Neuronal stem cell (in vitro differentiated cells): ENCODE results near the gene MVK.

Experiments
- DNase-seq: peaks from one replicate; pipeline ENCODE4 v3.0.0-alpha.2; 2013; ENCODE audit warnings: low spot score
- H2AFZ ChIP-seq: one replicate; pipeline ENCODE4 v1.6.1; 2013; ENCODE audit warnings: mild to moderate bottlenecking, low read length, inconsistent platforms
- H2AK5ac ChIP-seq: 2 replicates; pipeline ENCODE4 v1.6.1; 2013; ENCODE audit warnings: low read depth, mild to moderate bottlenecking, inconsistent platforms, low read length, moderate library complexity, mixed read lengths
- H2BK120ac ChIP-seq: 2 replicates; pipeline ENCODE4 v1.6.1; 2013; ENCODE audit warnings: low read depth, mild to moderate bottlenecking, inconsistent platforms, low read length, moderate library complexity, mixed read lengths
- H2BK12ac ChIP-seq: one replicate; pipeline ENCODE4 v1.6.1; 2013; ENCODE audit warnings: low read length, inconsistent platforms
- H2BK15ac ChIP-seq: 2 replicates; pipeline ENCODE4 v1.6.1; 2013; ENCODE audit warnings: mild to moderate bottlenecking, low read length, inconsistent platforms, mixed read lengths
- H2BK5ac ChIP-seq: one replicate; pipeline ENCODE4 v1.6.1; 2013; ENCODE audit warnings: inconsistent platforms, mild to moderate bottlenecking, low read length, moderate library complexity
- H3K14ac ChIP-seq: one replicate; pipeline ENCODE4 v1.6.1; 2013; ENCODE audit warnings: low read length, inconsistent platforms
- H3K18ac ChIP-seq: 2 replicates; pipeline ENCODE4 v1.6.1; 2013; ENCODE audit warnings: low read length, inconsistent platforms
- H3K23ac ChIP-seq: 2 replicates; pipeline ENCODE4 v1.6.1; 2013; ENCODE audit warnings: low read depth, mild to moderate bottlenecking, mixed read lengths, low read length, inconsistent platforms; ENCODE audit not compliant: poor library complexity
- H3K27ac ChIP-seq: replicated peaks from 3 replicates; pipeline ENCODE4 v1.5.1; 2013; ENCODE audit warnings: low read length, inconsistent platforms
- H3K27me3 ChIP-seq, 3 experiments: 2 replicates each; pipeline ENCODE4 v1.6.1; 2013; ENCODE audit warnings: low read length in 3 of 3, mild to moderate bottlenecking in 2 of 3, inconsistent platforms in 1 of 3, low read depth in 1 of 3, mixed read lengths in 1 of 3, moderate library complexity in 1 of 3; ENCODE audit not compliant: control insufficient read depth in 3 of 3, insufficient read depth in 3 of 3
- H3K36me3 ChIP-seq, 2 donors: replicated peaks in 1 of 2; 2 replicates each; pipeline ENCODE4 v1.6.1; 2013; ENCODE audit warnings: low read length in 2 of 2; ENCODE audit not compliant: control insufficient read depth in 2 of 2, insufficient read depth in 2 of 2
- H3K4ac ChIP-seq: 2 replicates; pipeline ENCODE4 v1.6.1; 2013; ENCODE audit warnings: inconsistent platforms, mild to moderate bottlenecking, low read length, moderate library complexity
- H3K4me1 ChIP-seq, 2 donors: 1 replicate in 1 of 2; 2 replicates in 1 of 2; pipeline ENCODE4 v1.6.1; 2013; ENCODE audit warnings: low read length in 2 of 2, low read depth in 1 of 2; ENCODE audit not compliant: control insufficient read depth in 2 of 2, insufficient read depth in 1 of 2
- H3K4me2 ChIP-seq: one replicate; pipeline ENCODE4 v1.6.1; 2013; ENCODE audit warnings: mild to moderate bottlenecking, low read length, inconsistent platforms; ENCODE audit not compliant: insufficient read depth, poor library complexity, severe bottlenecking
- H3K4me3 ChIP-seq, 2 donors: 2 replicates each; pipeline ENCODE4 v1.5.1; 2013; ENCODE audit warnings: low read length in 2 of 2, mild to moderate bottlenecking in 2 of 2, inconsistent platforms in 1 of 2, moderate library complexity in 1 of 2
- H3K79me1 ChIP-seq: one replicate; pipeline ENCODE4 v1.6.1; 2013; ENCODE audit warnings: low read depth, mild to moderate bottlenecking, inconsistent platforms, low read length, moderate library complexity
- H3K9ac ChIP-seq: one replicate; pipeline ENCODE4 v1.6.1; 2013; ENCODE audit warnings: mild to moderate bottlenecking, low read depth, low read length, inconsistent platforms; ENCODE audit not compliant: poor library complexity
- H3K9me3 ChIP-seq, 2 donors: replicated peaks in 1 of 2; 2 replicates each; pipeline versions ENCODE3 to v1.6.1; 2013; ENCODE audit warnings: low read length in 2 of 2, mild to moderate bottlenecking in 2 of 2, inconsistent platforms in 1 of 2, low read depth in 1 of 2, mixed read lengths in 1 of 2, moderate library complexity in 1 of 2; ENCODE audit not compliant: control insufficient read depth in 2 of 2, insufficient read depth in 1 of 2
- H4K8ac ChIP-seq: one replicate; pipeline ENCODE4 v1.6.1; 2013; ENCODE audit warnings: low read depth, mild to moderate bottlenecking, inconsistent platforms, low read length, moderate library complexity
- H4K91ac ChIP-seq: one replicate; pipeline ENCODE4 v1.6.1; 2013; ENCODE audit warnings: low read length, low read depth, mild to moderate bottlenecking, inconsistent platforms; ENCODE audit not compliant: poor library complexity
- WGBS, 2 donors: extraction: QIAGEN DNeasy Blood & Tissue Kit; methylation state at CpG; one replicate each; pipeline ENCODE4 v1.1.7; 2013; ENCODE audit warnings: missing lambda C conversion rate in 2 of 2, mixed read lengths in 1 of 2; ENCODE audit not compliant: insufficient read length in 2 of 2, insufficient replicate concordance in 1 of 2; ENCODE audit errors: extremely low coverage in 2 of 2; 5-methylcytosine and 5-hydroxymethylcytosine counted together

Gene MVK

DNA sequence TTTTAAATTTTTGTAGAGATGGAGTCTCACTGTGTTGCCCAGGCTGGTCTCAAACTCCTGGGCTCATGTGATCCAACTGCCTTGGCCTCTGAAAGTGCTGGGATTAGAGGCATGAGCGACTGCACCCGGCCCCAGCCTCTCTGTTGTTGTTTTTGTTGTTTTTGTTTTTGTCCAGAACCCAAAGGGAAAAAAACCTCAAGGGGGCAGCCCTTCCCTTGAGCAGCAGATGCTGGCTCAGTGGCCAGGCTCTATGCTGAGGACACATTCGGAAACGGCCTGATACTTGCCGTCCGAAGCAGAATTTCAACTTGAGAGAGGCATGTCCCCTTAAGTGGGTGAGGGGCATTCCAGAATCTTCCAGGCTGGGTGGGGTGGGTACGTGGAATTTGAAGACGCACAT, 6.7 kb downstream of the MVK start:
- Histone ChIP-seq H2AFZ (no peak overlapping the region), H3K23ac (no peak overlapping the region), H4K8ac (no peak overlapping the region), H3K14ac (no peak overlapping the region), H2BK120ac (no peak overlapping the region), H2AK5ac (no peak overlapping the region), H3K9ac (no peak overlapping the region), H3K27ac (no peak overlapping the region), H3K9me3 (no peaks in the 10 kb centered on the region), H2BK15ac (no peak overlapping the region), H3K4me2 (no peak overlapping the region), H2BK12ac (no peak overlapping the region), H3K4me3 (no peak overlapping the region), H3K4ac (no peak overlapping the region), H2BK5ac (no peak overlapping the region), H3K79me1 (peaks cover 2% of the 10 kb centered on the region), H3K4me1 (no peaks in the 10 kb centered on the region), H4K91ac (no peak overlapping the region), H3K27me3 (no peaks in the 10 kb centered on the region), H3K36me3 (peaks cover 60 to 94% of the 10 kb centered on the region in 2 donors), H3K18ac (no peak overlapping the region)
- WGBS, 2 donors, result no CpG with 5 or more reads among the region's 8 CpGs
- no peak for DNase-seq

DNA sequence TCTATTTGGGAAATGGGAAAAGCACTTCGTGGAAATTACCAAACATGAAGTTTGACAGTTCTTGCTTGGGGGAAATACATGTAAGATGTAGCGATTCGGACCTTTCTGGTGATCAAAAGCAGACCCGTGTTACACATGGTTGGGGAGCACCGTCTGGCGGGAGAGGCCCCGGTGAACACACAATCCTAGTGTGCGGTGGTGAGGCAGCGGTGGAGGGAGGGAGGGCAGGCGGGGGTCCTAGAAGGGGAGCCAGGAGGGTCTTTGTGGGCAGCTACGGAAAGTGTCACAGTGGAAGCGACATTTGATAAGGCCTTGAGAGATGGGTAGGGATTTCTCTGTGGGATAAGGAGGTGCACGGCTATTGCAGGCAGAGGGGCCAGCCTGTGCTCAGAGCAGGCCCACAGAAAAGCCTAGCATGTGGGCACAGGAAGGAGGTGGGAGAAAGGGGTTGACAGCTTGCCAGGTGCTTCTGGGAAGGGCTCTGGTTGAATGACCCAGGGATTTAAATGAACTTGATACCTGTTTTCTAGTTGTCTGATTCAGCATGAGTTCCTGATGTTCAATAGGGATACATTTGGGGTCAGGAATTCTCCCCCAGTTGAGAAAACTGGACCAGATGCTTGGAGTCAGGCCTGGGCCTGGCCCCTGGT, 7.2 kb downstream of the MVK start:
- Histone ChIP-seq H3K9me3 (no peaks in the 10 kb centered on the region), H4K91ac (no peak overlapping the region), H4K8ac (no peak overlapping the region), H3K9ac (no peak overlapping the region), H3K14ac (no peak overlapping the region), H3K79me1 (peaks cover 2% of the 10 kb centered on the region), H2AFZ (no peak overlapping the region), H3K27ac (no peak overlapping the region), H3K27me3 (no peaks in the 10 kb centered on the region), H3K23ac (no peak overlapping the region), H2BK12ac (no peak overlapping the region), H3K4me1 (no peaks in the 10 kb centered on the region), H3K4me3 (no peak overlapping the region), H3K4me2 (no peak overlapping the region), H3K4ac (no peak overlapping the region), H2BK15ac (no peak overlapping the region), H3K18ac (no peak overlapping the region), H2BK5ac (no peak overlapping the region), H2BK120ac (no peak overlapping the region), H3K36me3 (peaks cover 57 to 93% of the 10 kb centered on the region in 2 donors), H2AK5ac (no peak overlapping the region)
- DNase-seq, result no peak
- WGBS, 2 donors, result no CpG with 5 or more reads among the region's 13 CpGs

DNA sequence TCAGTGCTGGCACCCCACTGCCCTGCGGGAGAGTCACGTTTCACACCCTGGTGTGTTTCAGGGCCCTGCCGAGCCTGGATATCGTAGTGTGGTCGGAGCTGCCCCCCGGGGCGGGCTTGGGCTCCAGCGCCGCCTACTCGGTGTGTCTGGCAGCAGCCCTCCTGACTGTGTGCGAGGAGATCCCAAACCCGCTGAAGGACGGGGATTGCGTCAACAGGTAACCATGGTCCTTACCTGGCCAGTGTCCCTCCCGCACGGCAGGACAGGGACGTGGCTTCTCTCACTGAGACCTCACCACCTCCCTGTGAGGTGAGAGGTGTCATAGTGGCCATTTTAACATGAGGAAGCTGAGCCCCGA, 7.7 kb downstream of the MVK start:
- peaks cover 55 to 92% of the 10 kb centered on the region in 2 donors for H3K36me3 ChIP-seq

DNA sequence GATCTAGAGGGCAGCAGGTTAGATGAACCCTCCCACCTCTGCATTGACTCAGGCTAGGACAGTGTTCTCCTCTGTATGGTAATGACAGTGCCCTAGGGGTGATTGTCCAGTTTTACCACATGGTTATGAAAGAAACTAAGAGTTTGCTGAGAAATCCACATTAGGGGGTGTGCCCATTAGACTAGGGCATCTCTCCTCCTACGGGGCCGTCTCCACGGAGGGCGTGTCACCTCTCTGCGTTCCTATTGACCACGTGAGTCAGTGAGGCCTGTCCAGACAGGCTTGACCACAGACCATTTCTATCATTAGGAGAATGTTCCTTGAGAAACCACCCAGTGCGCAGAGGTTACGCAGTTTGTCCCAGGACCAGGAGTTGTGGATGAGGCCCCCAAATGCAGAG, 8.3 kb downstream of the MVK start:
- no peak overlapping the region for H2BK15ac ChIP-seq
- no peaks in the 10 kb centered on the region for H3K27me3 ChIP-seq
- H2AFZ ChIP-seq, result no peak overlapping the region
- peaks cover 56 to 93% of the 10 kb centered on the region in 2 donors for H3K36me3 ChIP-seq
- WGBS, 2 donors, result no CpG with 5 or more reads among the region's 8 CpGs
- peaks cover 0 to 7% of the 10 kb centered on the region in 2 donors for H3K4me1 ChIP-seq
- no peak overlapping the region for H2BK120ac ChIP-seq
- H4K8ac ChIP-seq, result no peak overlapping the region
- H3K14ac ChIP-seq, result no peak overlapping the region
- no peak overlapping the region for H3K23ac ChIP-seq
- peaks cover 2% of the 10 kb centered on the region for H3K79me1 ChIP-seq
- H3K4me3 ChIP-seq, result no peak overlapping the region
- no peak overlapping the region for H3K4ac ChIP-seq
- H3K9me3 ChIP-seq, result no peaks in the 10 kb centered on the region
- H2BK5ac ChIP-seq, result no peak overlapping the region
- no peak overlapping the region for H2AK5ac ChIP-seq
- no peak overlapping the region for H4K91ac ChIP-seq
- H3K4me2 ChIP-seq, result no peak overlapping the region
- no peak overlapping the region for H2BK12ac ChIP-seq
- no peak for DNase-seq
- H3K9ac ChIP-seq, result no peak overlapping the region
- H3K18ac ChIP-seq, result no peak overlapping the region
- no peak overlapping the region for H3K27ac ChIP-seq

More for the DNA sequence above, 7.7 kb downstream of the MVK start:
- no peak overlapping the region for H3K4ac ChIP-seq
- no peak overlapping the region for H2BK5ac ChIP-seq
- peak overlapping the region; percentile 72 for H3K9ac ChIP-seq
- H3K27ac ChIP-seq, result no peak overlapping the region
- no peak overlapping the region for H3K18ac ChIP-seq
- no peak overlapping the region for H2BK15ac ChIP-seq
- peaks cover 2% of the 10 kb centered on the region for H3K79me1 ChIP-seq
- H3K14ac ChIP-seq, result peak overlapping the region; percentile 28
- H3K4me1 ChIP-seq, result peaks cover 0 to 2% of the 10 kb centered on the region in 2 donors
- H3K23ac ChIP-seq, result no peak overlapping the region
- no peak for DNase-seq
- H4K8ac ChIP-seq, result no peak overlapping the region
- no peak overlapping the region for H2AK5ac ChIP-seq
- H2BK12ac ChIP-seq, result no peak overlapping the region
- no CpG with 5 or more reads among the region's 18 CpGs for WGBS, 2 donors
- H2BK120ac ChIP-seq, result no peak overlapping the region
- no peak overlapping the region for H4K91ac ChIP-seq
- H2AFZ ChIP-seq, result no peak overlapping the region
- no peaks in the 10 kb centered on the region for H3K27me3 ChIP-seq
- no peak overlapping the region for H3K4me2 ChIP-seq
- H3K4me3 ChIP-seq, result no peak overlapping the region
- no peaks in the 10 kb centered on the region for H3K9me3 ChIP-seq
